ENCODE data around the gene LGMN.

LGMN gene

DNA sequence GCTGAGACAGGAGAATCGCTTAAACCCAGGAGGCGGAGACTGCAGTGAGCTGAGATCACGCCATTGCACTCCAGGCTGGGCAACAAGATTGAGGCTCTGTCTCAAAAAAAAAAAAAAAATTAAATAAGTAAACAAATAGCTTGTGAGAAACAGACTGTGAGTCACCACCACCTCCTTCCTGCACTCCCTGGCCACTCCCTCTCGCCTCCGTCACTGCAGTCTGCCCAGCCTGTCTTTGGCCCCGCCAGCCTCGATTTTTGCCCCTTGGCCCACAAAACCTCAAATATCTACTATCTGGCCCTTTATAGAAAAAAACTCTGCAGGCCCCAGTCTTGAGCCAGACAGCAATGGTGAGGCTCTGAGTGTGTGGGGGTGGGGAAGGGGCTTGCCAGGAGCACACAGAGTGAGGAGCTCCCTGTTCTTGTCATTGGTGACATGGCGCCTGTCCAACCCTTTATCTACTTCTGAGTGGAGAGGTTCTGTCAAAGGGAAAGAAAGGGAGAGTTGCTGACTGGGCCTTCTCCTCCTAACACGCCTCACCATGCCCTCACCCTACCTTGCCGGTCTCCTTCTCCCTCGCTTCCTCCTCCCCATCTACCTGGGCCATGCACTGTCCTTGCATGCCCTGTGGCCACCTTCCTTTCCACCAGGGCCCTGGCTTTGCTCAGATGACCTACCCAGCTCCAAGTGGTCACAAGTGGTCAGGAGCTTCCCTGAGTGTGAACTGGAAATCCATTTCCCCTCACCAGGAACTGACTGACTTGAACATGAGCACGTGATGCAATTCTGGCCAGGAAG lies 22.1 kb downstream of the LGMN start:
- peak; percentile 35 for DNase-seq (ENCODE audit: low spot score)

DNA sequence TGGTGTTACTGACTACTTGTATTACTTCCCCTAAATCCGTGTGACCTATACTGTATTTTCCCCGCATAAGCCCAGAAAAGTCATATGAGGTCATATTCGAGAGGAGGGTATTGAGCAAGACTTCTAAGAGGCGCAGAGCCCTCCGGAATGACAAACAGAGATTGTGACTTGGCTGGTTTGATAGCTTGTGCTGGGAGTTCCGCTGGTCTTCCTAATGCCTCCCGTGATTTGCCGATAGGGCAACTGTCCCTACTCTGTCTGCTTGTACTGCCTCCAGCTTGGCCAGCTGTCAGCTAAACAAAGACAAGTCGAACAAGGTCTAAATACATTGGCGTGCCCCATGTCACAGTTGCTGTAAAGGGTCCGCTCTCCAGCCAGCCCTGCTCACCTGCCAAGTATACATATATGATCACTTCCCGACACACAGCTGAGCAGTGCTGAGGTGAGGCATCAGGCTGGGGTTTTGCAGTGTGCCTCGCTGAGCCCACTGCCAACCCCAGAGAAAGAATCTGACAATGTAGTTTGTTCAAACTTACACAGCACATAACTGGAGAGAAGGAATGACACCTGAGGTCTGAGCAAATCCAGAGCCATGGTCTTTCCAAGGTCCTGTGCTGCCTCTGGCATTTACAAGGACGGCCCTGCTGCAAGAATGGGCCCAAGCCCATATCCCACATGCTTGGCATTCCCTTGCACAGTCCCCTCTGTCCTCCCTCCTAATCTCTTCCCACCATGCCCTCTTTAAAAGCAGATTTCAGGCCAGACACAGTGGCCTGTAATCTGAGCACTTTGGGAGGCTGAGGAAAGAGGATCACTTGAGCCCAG lies 23.7 kb downstream of the LGMN start:
- DNase-seq (ENCODE audit: low spot score) = no peak

DNA sequence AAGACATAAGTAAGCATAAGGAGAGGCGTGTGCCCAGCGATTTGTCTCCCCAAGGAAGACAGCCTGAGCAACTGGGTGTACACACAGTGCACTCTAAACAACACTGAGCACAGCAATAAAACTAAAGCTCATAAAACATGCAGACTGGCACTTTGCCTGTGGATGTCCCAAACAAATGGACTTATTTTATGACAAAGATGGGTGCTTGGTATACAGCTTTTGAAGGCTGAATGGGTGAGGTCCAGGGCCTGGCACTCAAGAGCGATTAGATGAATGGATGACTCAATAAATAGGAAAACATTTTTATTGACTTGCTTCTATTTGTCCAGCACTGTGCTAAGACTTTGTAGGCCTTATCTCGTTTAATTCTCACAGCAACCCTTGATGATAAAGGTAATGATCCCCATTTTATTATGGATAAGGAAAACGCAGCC lies 28.5 kb downstream of the LGMN start:
- DNase-seq (ENCODE audit: low spot score) = no peak

DNA sequence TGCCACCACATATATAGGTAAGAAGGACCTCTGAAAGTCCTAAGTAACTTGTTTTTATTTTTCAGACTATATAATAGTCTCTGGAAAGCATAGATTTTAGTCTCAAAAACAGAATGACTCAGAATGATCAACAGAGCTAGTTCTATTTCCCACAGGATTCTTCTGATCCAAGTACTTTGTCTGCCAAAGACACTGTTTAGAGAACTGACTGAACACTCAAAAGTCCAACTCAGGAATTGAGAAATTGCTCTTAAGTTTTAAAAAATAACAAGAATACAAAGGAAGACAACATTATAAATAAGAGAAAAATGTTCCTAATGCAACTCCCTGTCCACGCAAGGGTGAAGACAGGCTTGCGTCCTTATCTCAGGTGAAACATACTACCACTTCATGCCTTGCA lies 29.0 kb downstream of the LGMN start:
- no peak for DNase-seq (ENCODE audit: low spot score)

DNA sequence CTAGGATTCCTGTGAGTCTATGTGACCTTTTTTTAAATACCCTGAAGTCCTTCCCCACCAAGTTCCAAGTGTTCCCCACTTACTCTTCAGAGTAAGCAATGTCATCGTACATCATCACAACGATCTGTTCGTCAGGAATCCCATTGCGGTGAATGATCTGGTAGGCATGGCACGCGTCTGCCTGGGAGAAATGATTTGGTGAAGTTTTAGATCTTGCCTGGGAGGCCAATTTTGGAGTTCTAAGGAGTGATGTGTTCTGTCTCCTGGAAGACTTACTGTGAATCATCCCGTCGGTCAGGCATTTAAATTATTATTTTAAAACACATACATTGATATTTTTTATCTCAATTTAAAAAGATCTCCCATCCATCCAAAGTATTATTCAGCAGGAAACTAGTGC lies 29.8 kb downstream of the LGMN start:
- DNase-seq (ENCODE audit: low spot score) = no peak

DNA sequence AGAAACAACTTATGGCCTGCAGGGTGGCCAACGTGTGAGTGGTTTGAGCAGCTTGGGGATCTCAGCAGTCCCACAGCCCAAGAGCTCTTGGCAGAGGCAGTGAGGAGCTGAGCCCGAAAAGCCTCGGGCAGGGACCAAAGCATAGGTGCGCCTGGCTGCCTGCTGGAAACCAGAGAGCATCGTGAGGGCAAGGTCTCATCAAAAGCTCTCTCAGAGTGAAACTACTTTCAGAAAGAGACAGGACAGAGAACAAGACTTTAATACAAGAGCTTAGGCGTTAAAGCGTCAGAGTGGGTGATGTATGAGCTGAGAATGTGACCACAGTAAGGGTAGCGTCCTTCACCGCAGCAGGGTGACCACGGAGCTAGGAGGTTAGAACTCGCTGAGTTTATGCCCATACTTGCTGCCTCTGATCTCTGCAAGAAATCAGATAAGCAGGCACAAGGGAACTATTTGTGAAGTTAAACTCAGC lies 30.8 kb downstream of the LGMN start:
- DNase-seq (ENCODE audit: low spot score) = no peak

DNA sequence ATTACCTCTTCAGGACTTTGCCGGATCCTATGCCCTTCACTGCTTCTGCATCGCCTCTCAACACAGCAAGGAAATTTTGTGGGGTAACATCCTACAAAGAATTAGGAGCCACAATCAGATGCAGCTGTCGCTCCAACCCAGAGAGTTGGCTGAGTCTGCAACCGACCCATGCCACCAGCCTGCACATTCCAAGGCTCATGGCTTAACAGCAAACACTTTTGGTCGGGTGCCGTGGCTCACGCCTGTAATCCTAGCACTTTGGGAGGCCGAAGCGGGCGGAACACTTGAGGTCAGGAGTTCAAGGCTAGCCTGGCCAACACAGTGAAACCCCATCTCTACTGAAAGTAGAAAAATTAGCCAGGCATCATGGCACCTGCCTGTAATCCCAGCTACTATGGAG lies 32.3 kb downstream of the LGMN start:
- no peak for DNase-seq (ENCODE audit: low spot score)

DNA sequence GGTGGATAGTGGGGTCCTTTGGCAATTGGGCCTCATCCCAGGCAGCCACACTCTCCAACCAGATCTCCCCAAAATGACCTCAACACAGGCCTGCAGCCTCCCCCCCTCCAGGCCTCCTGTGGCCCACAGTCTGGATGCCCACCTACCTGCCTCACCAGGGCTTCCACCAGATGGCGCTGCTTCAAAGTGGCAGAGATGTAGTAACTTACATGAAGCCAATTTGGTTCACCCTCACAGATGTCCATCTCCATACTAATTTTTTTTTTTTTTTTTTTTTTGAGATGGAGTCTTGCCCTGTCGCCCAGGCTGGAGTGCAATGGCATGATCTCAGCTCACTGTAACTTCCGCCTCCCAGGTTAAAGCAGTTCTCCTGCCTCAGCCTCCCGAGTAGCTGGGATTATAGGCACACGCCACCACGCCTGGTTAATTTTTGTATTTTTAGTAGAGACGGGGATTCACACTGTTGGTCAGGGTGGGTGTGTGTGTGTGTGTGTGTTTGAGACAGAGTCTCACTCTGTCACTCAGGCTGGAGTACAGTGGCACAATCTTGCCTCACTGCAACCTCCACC lies 33.6 kb downstream of the LGMN start:
- DNase-seq (ENCODE audit: low spot score) = peak; percentile 68

DNA sequence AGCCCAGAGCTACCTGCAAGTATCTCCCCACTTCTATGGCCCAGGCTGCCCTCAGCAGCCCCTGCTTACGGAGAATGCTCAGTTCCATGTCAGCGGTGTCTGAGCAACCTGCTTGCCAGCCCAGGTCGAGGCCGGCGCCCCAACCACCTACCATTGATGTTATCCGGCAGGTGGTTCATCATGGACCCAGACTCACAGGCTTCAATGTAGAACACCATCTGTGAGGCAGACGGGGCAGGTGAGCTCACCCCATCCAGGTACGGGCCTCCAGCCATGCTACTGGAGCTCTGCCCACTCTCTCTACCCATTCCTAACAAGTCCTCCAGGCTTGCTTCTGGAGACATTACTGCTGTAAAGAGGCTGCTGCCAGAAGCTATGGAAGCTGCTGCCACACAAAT lies 35.8 kb downstream of the LGMN start:
- DNase-seq (ENCODE audit: low spot score) = no peak

DNA sequence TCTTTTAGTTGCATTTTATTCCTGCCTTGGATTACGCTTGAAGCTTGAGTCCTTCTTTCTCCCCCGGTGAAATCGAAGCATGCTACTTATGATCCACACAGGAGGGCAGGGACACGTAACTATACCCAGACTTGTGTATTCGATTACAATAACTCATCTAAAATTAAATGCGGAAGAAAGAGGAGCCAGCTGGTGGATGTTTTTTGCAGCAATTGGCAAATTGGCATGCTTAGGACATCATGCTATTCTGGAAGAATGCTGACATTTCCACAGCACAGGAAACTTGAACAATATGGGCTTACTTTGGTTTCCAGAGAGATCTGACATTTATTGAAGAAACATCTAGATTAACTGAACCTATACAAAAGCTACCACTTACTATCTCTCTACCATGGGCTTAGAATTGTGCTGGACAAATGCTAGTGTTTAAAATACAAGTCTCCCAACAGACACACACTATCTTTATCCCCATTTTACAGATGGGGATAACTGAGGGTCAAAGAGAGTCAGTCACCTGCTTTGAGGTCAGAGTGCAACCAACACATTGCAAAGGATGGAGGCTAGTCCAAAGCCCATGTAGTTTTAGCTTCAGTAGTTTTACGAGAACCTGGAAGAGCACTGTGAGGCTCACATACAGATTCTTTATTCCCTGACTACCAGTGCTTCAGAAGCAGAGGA lies 36.3 kb downstream of the LGMN start:
- DNase-seq (ENCODE audit: low spot score) = no peak

DNA sequence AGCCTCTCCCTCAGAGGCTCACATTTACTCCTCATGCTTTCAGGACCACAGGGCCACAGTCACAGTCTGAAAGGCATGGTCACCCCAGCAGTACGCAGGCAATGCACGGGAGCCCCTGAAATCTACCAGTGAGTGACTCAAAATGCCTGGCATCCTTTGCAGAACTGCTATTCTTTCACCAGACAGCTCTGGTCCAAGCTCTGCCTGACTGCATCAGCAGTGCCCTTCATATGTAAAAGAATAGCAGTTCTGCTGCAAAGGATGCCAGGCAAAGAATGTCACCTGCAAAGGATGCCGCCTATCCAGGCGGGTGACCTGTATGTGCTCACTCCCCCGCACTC lies 38.5 kb downstream of the LGMN start:
- no peak for DNase-seq (ENCODE audit: low spot score)

DNA sequence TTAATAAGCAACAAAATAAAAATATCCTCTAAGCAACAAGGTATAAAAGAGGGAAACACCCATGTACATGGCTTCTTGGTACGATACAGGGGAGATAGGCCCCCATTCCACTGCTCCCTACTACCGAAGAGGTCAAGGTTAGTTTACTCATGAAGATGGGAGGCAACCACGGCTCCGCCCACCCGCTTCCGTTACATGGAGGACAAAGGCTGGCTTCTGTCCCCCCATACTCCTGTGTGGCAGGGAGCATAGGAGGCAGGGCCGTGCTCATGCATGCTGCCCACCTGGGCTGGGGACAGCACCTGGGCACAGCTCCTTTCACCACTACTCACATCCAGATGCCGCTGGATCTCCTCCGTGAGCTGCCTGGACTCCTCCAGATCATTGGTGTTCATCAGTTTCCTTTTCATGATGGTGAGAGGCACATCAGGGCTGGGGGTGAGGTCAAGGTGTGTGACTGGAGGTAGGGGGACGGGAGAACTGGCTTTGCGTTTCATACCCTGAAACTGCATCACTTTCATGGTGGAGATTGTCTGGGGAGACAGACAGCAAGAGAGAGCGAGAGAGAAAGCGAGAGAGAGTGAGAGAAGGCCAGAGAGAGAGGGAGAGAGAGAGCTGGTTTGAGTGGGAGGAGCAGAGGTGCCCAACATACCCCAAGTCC lies 39.0 kb downstream of the LGMN start:
- DNase-seq (ENCODE audit: low spot score) = no peak

DNA sequence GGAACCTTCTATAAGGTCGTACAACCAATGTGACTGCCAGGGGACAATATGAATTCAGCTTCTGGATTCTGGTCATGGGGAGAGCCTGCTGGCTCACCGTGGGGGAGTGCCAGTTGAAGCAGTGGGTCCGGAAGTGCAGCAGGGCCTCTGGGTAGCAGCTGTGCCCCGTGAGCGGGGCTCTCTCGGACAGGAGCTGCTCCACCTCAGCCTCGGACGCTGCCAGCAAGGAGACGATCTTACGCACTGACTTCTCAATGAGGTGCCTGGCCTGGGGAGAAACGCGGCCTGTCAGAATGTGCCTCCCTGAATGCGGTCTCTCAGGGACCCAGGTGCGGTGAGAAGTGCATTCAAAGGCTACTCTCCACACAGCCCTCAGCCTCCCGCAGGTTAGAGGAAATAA lies 42.0 kb downstream of the LGMN start:
- no peak for DNase-seq (ENCODE audit: low spot score)

DNA sequence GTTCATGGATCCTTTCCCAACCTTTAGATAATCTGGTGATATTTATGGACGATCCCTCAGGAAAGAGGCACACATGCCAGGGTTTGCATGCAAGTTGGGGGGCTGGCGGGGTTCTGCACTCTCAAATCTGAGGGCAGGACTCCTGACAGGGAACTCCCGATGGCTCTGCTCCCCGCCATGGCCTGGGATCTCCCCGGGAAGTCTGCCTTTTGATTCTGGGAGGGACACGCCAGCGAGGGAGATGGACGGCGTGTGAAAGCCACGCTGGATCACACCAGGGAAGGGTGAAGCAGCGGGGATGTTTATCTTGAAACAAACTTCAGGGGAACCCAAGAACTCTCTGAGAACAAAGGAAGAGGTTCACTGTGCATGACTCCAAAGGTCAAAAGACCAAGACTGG lies 43.6 kb downstream of the LGMN start:
- DNase-seq (ENCODE audit: low spot score) = no peak

DNA sequence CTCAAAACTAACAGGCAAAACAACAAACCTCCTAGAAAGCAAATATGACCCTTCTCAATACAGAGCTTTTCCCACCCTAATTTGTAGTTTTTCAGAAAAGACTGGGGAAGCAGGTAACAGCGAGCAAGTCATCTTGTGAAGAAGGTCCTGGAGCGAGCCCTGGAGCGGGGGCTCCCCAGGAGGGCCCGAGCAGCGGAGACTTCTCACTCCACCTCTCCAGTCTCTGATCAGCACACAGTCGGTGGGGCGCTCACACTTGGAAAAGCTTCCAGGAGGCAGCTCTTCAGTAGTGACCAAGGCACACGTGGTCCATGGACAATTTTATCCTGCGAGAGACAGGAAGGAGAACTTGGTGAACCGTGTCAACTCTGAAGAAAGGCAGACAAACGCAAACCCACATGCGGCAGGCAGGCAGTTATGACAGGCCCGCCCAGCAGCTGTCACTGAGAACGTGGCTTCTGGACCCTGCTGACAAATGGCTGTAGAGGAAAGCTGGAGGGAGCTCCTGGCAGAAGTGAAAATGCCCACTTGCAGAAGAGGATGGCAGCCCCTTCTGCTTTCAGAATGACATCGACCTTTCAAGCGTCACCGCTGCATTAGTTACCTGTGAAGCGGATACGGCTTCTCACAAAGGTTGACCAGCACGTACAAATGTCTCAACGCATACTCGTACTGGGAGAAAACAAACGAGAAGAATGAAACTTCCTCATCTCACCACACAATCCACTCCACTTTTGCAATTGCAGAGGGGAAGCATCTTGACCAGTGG lies 44.2 kb downstream of the LGMN start:
- no peak for DNase-seq (ENCODE audit: low spot score)

DNA sequence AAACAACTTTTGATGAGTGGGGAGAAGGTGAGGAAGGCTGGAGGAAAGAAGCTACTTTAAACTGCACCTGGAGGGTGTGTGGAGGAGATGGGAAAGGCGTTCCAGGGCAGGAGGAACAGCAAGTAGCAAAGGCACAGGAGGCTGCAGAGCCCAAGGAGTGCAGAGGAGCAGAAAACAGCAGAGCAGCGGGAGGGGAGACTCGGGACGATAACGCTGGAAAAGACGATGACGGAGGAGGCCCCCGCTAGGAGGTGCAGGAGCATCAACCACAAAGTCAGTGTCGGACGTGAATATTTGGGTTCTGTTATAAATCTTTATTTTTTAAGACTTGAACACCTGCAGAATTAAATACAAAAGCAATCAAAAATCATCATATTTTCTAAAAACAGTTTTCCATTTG lies 44.9 kb downstream of the LGMN start:
- no peak for DNase-seq (ENCODE audit: low spot score)

DNA sequence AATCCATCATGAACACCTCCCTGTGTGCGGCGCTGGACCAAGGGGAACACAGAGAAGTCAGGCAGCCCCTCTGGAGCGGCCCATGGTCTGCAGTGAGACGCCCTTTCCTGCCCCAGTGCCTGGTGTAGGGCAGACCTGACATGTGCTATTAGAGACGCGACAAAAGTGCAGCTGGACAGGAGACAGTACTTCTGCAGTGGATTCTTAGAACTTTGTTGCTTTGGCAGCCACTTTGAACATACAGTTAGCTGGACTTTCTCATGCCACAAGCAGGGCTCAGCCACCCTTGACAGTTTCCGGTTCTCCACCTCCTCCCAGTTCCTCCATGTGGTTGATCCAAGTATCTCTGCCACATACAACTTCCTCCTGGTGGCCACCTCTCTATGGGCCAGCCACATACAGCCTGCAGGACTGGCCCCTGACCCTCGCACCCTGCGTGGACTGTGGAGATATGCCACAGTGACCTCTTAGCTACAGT lies 45.9 kb downstream of the LGMN start:
- no peak for DNase-seq (ENCODE audit: low spot score)

DNA sequence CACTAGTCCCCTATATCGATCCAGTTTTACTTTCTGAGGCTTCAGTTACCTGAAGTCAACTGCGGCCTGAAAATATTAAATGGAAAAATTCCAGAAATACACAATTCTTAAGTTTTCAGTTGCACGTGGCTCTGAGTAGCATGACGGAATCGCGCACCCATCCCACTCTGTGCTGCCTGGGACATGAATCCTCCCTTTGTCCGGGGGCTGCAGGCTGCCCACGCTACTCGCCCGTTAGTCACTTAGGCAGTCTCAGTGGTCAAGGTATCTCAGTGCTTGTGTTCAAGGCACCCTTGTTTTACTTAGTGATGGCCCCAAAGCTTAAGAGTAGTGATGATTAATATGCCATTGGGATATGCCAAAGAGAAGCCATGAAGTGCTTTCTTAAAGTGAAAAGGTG lies 46.6 kb downstream of the LGMN start:
- DNase-seq (ENCODE audit: low spot score) = no peak

DNA sequence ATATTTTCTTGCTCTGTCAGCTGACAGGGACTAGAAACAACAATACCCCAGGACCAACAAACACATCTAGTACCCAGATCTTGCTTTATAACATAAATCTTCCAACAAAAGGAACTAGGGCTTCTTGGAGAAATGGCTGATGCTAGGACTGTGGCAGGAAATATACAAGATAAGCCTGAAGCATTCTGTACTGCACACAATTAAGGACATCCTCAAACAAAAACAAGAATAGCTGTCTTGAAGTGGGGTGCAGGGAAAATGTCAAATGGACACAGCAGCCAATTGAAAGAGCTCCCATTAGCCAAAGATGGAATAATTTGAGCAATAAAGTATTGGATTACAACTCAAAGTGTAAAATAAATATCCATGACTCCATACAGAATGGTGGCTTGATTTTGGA lies 50.0 kb downstream of the LGMN start:
- no peak for DNase-seq (ENCODE audit: low spot score)

DNA sequence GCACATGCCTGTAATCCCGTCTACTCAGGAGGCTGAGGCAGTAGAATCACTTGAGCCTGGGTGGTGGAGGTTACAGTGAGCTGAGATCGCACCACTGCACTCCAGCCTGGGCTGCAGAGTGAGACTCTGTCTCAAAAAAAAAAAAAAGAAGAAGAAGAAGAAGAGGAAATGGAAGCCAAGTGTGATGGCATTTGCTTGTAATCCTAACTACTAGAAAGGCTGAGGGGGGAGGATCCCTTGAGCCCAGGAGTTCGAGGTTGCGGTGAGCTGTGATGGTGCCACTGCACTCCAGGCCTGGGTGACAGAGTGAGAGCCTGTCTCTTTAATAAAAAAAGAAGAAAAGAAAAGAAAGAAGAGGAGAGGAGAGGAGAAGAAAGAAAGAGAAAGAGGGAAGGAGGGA lies 52.1 kb downstream of the LGMN start:
- no peak for DNase-seq (ENCODE audit: low spot score)

DNA sequence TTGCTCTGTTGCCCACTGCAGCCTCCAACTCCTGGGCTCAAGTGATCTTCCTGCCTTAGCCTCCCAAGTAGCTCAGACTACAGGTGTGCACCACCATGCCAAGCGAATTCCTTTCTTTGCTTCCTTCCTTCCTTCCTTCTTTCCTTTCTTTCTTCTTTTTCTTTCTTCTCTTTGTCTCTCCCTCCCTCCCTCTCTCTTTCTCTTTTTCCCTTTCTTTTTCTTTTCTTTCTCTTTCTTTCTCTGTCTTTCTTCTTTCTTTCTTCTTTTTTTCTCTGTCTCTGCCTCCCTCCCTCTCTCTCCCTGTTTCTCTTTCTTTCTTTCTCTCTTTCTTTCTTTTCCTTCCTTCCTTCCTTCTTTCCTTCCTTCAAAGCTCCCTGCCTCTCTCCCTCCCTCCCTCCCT lies 52.9 kb downstream of the LGMN start:
- DNase-seq (ENCODE audit: low spot score) = no peak

Measured in hematopoietic multipotent progenitor cell treated with erythropoietin and hydrocortisone succinate and interleukin-3 and kit ligand, for 15 days (in vitro differentiated cells).